Loucy (cell line): ENCODE results near the gene CILP.

Experiments
- H2AFZ ChIP-seq: fragments of 200-600 bp; sonication (generic); 2 replicates; pipeline ENCODE4 v1.6.0; 2016; ENCODE audit warnings: antibody characterized with exemption, mild to moderate bottlenecking, low read length, moderate library complexity
- H3F3A ChIP-seq: fragments of 200-600 bp; 2 replicates; pipeline ENCODE4 v1.6.0; 2016; ENCODE audit warnings: antibody characterized with exemption, low read depth, mild to moderate bottlenecking
- H3K27me3 ChIP-seq: fragments of 200-600 bp; sonication (generic); 2 replicates; pipeline ENCODE4 v1.6.1; 2014; ENCODE audit warnings: low read length, mild to moderate bottlenecking; ENCODE audit not compliant: insufficient read depth, poor library complexity, severe bottlenecking
- H3K36me3 ChIP-seq: fragments of 200-600 bp; sonication (generic); 2 replicates; pipeline ENCODE4 v1.6.1; 2016; ENCODE audit warnings: low read length; ENCODE audit not compliant: insufficient read depth
- H3K4me1 ChIP-seq: fragments of 200-600 bp; sonication (generic); 2 replicates; pipeline ENCODE4 v1.5.1; 2014; ENCODE audit warnings: low read length, mild to moderate bottlenecking; ENCODE audit not compliant: insufficient read depth, poor library complexity, severe bottlenecking
- H3K4me2 ChIP-seq: fragments of 200-600 bp; sonication (generic); 2 replicates; pipeline ENCODE4 v1.6.0; 2014; ENCODE audit warnings: antibody characterized with exemption, low read length, low read depth, mild to moderate bottlenecking; ENCODE audit not compliant: poor library complexity, severe bottlenecking
- H3K4me3 ChIP-seq: fragments of 200-600 bp; sonication (generic); 2 replicates; pipeline ENCODE4 v1.5.1; 2014; ENCODE audit warnings: low read length, mild to moderate bottlenecking, mixed read lengths; ENCODE audit not compliant: poor library complexity, severe bottlenecking
- H3K79me2 ChIP-seq: fragments of 200-600 bp; sonication (generic); 2 replicates; pipeline ENCODE4 v1.6.1; 2014; ENCODE audit warnings: low read length; ENCODE audit not compliant: insufficient read depth
- H3K9ac ChIP-seq: fragments of 200-600 bp; sonication (generic); 2 replicates; pipeline ENCODE4 v1.6.0; 2014; ENCODE audit warnings: mild to moderate bottlenecking, low read depth, low read length, moderate library complexity; ENCODE audit not compliant: poor library complexity, severe bottlenecking
- H3K9me2 ChIP-seq: fragments of 200-600 bp; sonication (generic); replicated peaks from 2 replicates; pipeline ENCODE4 v1.6.1; 2016; ENCODE audit warnings: low read depth, low read length, mixed read lengths
- H3K9me3 ChIP-seq: fragments of 200-600 bp; sonication (generic); 2 replicates; pipeline ENCODE4 v1.6.1; 2014; ENCODE audit warnings: mild to moderate bottlenecking, antibody characterized with exemption, low read length, low read depth; ENCODE audit not compliant: insufficient read depth
- H4K20me1 ChIP-seq: fragments of 200-600 bp; sonication (generic); 2 replicates; pipeline ENCODE4 v1.6.0; 2014; ENCODE audit warnings: antibody characterized with exemption, low read length, mild to moderate bottlenecking; ENCODE audit not compliant: insufficient read depth, poor library complexity, severe bottlenecking
- CTCF ChIP-seq: fragments of 200-600 bp; sonication (generic); conservative IDR thresholded peaks from 2 replicates; pipeline ENCODE4 v1.5.1; 2014; ENCODE audit warnings: mild to moderate bottlenecking, antibody characterized with exemption, low read length
- EZH2phosphoT487 ChIP-seq: fragments of 200-600 bp; IDR thresholded peaks from 2 replicates; pipeline ENCODE4 v1.6.1; 2018; ENCODE audit warnings: antibody characterized with exemption, mild to moderate bottlenecking, moderate library complexity, borderline replicate concordance

The CILP gene

GRCh38 chr15:65196637-65197336 lies 14.5 kb downstream of the CILP start:
- TF ChIP-seq EZH2phosphoT487 (no peak), CTCF (no peak)

GRCh38 chr15:65195548-65195923 lies 15.7 kb downstream of the CILP start:
- no peaks in the 10 kb centered on the region for H3K9me3 ChIP-seq
- H3K4me3 ChIP-seq = no peak overlapping the region
- H2AFZ ChIP-seq = no peak overlapping the region
- no peaks in the 10 kb centered on the region for H3K9me2 ChIP-seq
- no peak overlapping the region for H3K9ac ChIP-seq
- no peak; the same call in 1 of the 2 replicates for TF ChIP-seq CTCF
- no peak for TF ChIP-seq EZH2phosphoT487
- no peaks in the 10 kb centered on the region for H3K4me1 ChIP-seq
- no peaks in the 10 kb centered on the region for H3K36me3 ChIP-seq
- no peaks in the 10 kb centered on the region for H3K79me2 ChIP-seq
- no peaks in the 10 kb centered on the region for H3K27me3 ChIP-seq
- no peaks in the 10 kb centered on the region for H3F3A ChIP-seq
- no peak overlapping the region for H3K4me2 ChIP-seq
- H4K20me1 ChIP-seq = no peaks in the 10 kb centered on the region

More at GRCh38 chr15:65196637-65197336, 14.5 kb downstream of the CILP start:
- Histone ChIP-seq H3K79me2 (no peaks in the 10 kb centered on the region), H4K20me1 (no peaks in the 10 kb centered on the region), H3K4me2 (no peak overlapping the region), H3K27me3 (no peaks in the 10 kb centered on the region), H3K9ac (no peak overlapping the region), H3K4me3 (no peak overlapping the region), H3F3A (no peaks in the 10 kb centered on the region), H3K4me1 (no peaks in the 10 kb centered on the region), H3K36me3 (no peaks in the 10 kb centered on the region), H3K9me3 (no peaks in the 10 kb centered on the region), H3K9me2 (no peaks in the 10 kb centered on the region), H2AFZ (no peak overlapping the region)

GRCh38 chr15:65194826-65195547 lies 16.3 kb downstream of the CILP start:
- Histone ChIP-seq H4K20me1 (no peaks in the 10 kb centered on the region), H3K27me3 (no peaks in the 10 kb centered on the region), H3K36me3 (no peaks in the 10 kb centered on the region), H3K9me3 (no peaks in the 10 kb centered on the region), H3K4me1 (no peaks in the 10 kb centered on the region), H3K79me2 (no peaks in the 10 kb centered on the region), H3K4me2 (no peak overlapping the region), H2AFZ (no peak overlapping the region), H3K4me3 (no peak overlapping the region), H3F3A (no peaks in the 10 kb centered on the region), H3K9ac (no peak overlapping the region), H3K9me2 (no peaks in the 10 kb centered on the region)
- TF ChIP-seq EZH2phosphoT487 (no peak), CTCF (peak; percentile 13; the same call in 1 of the 2 replicates)
